CD4-positive, alpha-beta T cell treated with Interleukin-4 for 4 hours (primary cell): ENCODE measurements around the gene PACSIN3.
"Not testable (repeated sequence)": the region's sequence is repeated elsewhere in the genome, so short reads cannot be mapped to it uniquely, and the experiment has no call there.

Experiments used
- DNase-seq: peaks from one replicate; pipeline ENCODE4 v3.0.0-alpha.2; 2020

PACSIN3 gene

GRCh38 chr11:47186076-47186699 is at the start of gene PACSIN3:
TSS of gene PACSIN3 (minus strand) at chr11:47186434. CDS start at chr11:47182727, 3,707 bp downstream.
- DNase-seq: peak; percentile 8

- no peak for DNase-seq
These were observed 48.9 kb upstream of the PACSIN3 start for GRCh38 chr11:47235163-47235562.

- DNase-seq: peak; percentile 64
These were observed 48.5 kb upstream of the PACSIN3 start for GRCh38 chr11:47234669-47235100.

GRCh38 chr11:47233989-47234668 is 47.9 kb upstream of the PACSIN3 start:
- no peak for DNase-seq

GRCh38 chr11:47233051-47233450 is 46.8 kb upstream of the PACSIN3 start:
- DNase-seq: no peak

- DNase-seq: no peak
These were observed 42.9 kb upstream of the PACSIN3 start for GRCh38 chr11:47229161-47229560.

GRCh38 chr11:47225552-47226400 is 39.5 kb upstream of the PACSIN3 start:
- DNase-seq: peak; percentile 17

GRCh38 chr11:47222696-47223095 is 36.5 kb upstream of the PACSIN3 start:
- DNase-seq: no peak

GRCh38 chr11:47220401-47220821 is 34.2 kb upstream of the PACSIN3 start:
- no peak for DNase-seq

- DNase-seq: peak; percentile 86
These were observed 30.0 kb upstream of the PACSIN3 start for GRCh38 chr11:47216121-47216798.

GRCh38 chr11:47215366-47215910 is 29.2 kb upstream of the PACSIN3 start:
- DNase-seq: peak; percentile 59

GRCh38 chr11:47213950-47214565 is 27.8 kb upstream of the PACSIN3 start:
- DNase-seq: peak; percentile 87

- no peak for DNase-seq
These were observed 26.7 kb upstream of the PACSIN3 start for GRCh38 chr11:47212938-47213337.

- DNase-seq: no peak
These were observed 22.4 kb upstream of the PACSIN3 start for GRCh38 chr11:47208628-47209027.

GRCh38 chr11:47208008-47208552 is 21.8 kb upstream of the PACSIN3 start:
- not testable (repeated sequence) for DNase-seq

- DNase-seq: no peak
These were observed 21.2 kb upstream of the PACSIN3 start for GRCh38 chr11:47207459-47207858.

- not testable (repeated sequence) for DNase-seq
These were observed 20.3 kb upstream of the PACSIN3 start for GRCh38 chr11:47206577-47206976.

- no peak for DNase-seq
These were observed 18.4 kb upstream of the PACSIN3 start for GRCh38 chr11:47204637-47204989.

- DNase-seq: no peak
These were observed 16.3 kb upstream of the PACSIN3 start for GRCh38 chr11:47202576-47202975.

- DNase-seq: no peak
These were observed 14.8 kb upstream of the PACSIN3 start for GRCh38 chr11:47201015-47201414.

GRCh38 chr11:47198161-47198560 is 11.9 kb upstream of the PACSIN3 start:
- DNase-seq: not testable (repeated sequence)

GRCh38 chr11:47192111-47192510 is 5.9 kb upstream of the PACSIN3 start:
- DNase-seq: no peak
